Neural progenitor cell (in vitro differentiated cells): Measurements from ENCODE around the gene NATD1.

Source experiments
- EZH2phosphoT487 ChIP-seq: fragments of 200-600 bp; sonication (generic); IDR thresholded peaks from 2 replicates; pipeline ENCODE4 v1.6.1; 2017; ENCODE audit warnings: antibody characterized with exemption
- TF ChIP-seq, protein P1 (sequence below): fragments of 200-600 bp; sonication (generic); IDR thresholded peaks from 2 replicates; pipeline ENCODE4 v1.5.1; 2017; ENCODE audit warnings: antibody characterized with exemption, mild to moderate bottlenecking

DNA sequence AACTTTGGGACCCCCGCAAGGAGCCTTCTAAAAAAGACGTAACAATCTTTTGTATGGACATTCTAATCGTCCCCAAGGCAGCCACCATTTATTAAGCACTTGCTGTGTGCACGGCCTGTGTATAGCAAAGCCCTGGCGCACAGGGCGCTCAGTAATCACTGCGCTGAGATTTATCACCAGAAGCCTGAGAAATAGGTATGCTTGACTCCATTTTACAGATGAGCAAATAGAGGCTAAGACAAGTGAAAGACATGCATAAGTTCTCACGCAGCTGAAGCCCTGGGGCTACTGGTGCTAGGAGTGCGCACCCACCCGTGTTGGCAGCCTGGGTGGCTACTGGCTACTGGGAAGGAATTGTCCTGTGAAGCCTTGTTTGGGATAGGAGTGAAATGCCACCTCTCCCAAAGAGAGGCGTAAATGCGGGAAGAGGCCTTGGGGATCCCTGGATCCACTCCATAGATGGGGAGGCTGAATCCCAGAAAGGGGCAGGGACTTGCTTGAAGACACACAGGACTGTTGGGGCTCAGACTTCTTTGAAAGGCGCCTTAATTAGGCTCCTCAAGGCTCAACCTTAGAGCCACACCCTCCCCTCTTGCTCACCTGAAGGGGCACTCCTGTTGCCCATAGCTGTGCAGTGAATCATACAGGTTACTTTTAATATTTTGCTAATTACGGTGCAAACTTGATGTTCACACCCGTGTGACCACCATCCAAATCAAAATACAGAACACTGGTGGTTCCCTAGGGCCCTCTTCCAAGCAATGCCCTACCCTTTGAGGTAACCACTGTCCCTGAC lies 634 bp upstream of the NATD1 start:
- TF ChIP-seq, protein P1, sequence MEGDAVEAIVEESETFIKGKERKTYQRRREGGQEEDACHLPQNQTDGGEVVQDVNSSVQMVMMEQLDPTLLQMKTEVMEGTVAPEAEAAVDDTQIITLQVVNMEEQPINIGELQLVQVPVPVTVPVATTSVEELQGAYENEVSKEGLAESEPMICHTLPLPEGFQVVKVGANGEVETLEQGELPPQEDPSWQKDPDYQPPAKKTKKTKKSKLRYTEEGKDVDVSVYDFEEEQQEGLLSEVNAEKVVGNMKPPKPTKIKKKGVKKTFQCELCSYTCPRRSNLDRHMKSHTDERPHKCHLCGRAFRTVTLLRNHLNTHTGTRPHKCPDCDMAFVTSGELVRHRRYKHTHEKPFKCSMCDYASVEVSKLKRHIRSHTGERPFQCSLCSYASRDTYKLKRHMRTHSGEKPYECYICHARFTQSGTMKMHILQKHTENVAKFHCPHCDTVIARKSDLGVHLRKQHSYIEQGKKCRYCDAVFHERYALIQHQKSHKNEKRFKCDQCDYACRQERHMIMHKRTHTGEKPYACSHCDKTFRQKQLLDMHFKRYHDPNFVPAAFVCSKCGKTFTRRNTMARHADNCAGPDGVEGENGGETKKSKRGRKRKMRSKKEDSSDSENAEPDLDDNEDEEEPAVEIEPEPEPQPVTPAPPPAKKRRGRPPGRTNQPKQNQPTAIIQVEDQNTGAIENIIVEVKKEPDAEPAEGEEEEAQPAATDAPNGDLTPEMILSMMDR, result no peak
- TF ChIP-seq EZH2phosphoT487, result no peak
